ENCODE measurements around the gene TBXA2R.

The TBXA2R gene

GRCh38 chr19:3605361-3605760 is 1.3 kb downstream of the TBXA2R start:
- Histone ChIP-seq H2AFZ (ENCODE audit: low read length) (no peak overlapping the region), H3K79me2 (ENCODE audit: low read length) (no peaks in the 10 kb centered on the region), H3K4me1 (ENCODE audit: low read length) (peaks cover 11% of the 10 kb centered on the region; the same call in 1 of the 2 replicates), H3K9me2 (replicated peaks; ENCODE audit: insufficient read depth, low read length) (no peaks in the 10 kb centered on the region), H3K36me3 (replicated peaks; ENCODE audit: insufficient read depth, low read length) (no peaks in the 10 kb centered on the region), H3K27ac (ENCODE audit: low read length) (no peak overlapping the region), H3K9me3 (replicated peaks; ENCODE audit: insufficient read depth, low read length) (no peaks in the 10 kb centered on the region), H3K27me3 (replicated peaks; ENCODE audit: insufficient read depth, low read length) (peaks cover 29% of the 10 kb centered on the region), H3K4me3 (ENCODE audit: low read length) (no peak overlapping the region), H3F3A (ENCODE audit: insufficient read depth, low read length) (peaks cover 6% of the 10 kb centered on the region; the same call in 1 of the 2 replicates), H4K20me1 (ENCODE audit: insufficient read depth, low read length) (no peaks in the 10 kb centered on the region), H3K9ac (ENCODE audit: low read length) (no peak overlapping the region), H3K4me2 (ENCODE audit: low read depth, low read length) (no peak overlapping the region)
- no peak for TF ChIP-seq EZH2 (optimal IDR thresholded peaks at IDR 0.05; ENCODE audit: low read depth, low read length)
- no peak for TF ChIP-seq EZH2phosphoT487 (IDR thresholded peaks at IDR 0.05; ENCODE audit: low read length)
- TF ChIP-seq CTCF (IDR thresholded peaks at IDR 0.05; ENCODE audit: low read length), result no peak
- DNase-seq, result no peak

GRCh38 chr19:3604987-3605343 is 1.7 kb downstream of the TBXA2R start:
- TF ChIP-seq EZH2phosphoT487 (IDR thresholded peaks at IDR 0.05; ENCODE audit: low read length) (no peak), EZH2 (optimal IDR thresholded peaks at IDR 0.05; ENCODE audit: low read depth, low read length) (no peak), CTCF (IDR thresholded peaks at IDR 0.05; ENCODE audit: low read length) (no peak)
- H3K9ac ChIP-seq (ENCODE audit: low read length), result no peak overlapping the region
- peaks cover 11% of the 10 kb centered on the region; the same call in 1 of the 2 replicates for H3K4me1 ChIP-seq (ENCODE audit: low read length)
- H3K36me3 ChIP-seq (replicated peaks; ENCODE audit: insufficient read depth, low read length), result no peaks in the 10 kb centered on the region
- no peak for DNase-seq
- H4K20me1 ChIP-seq (ENCODE audit: insufficient read depth, low read length), result no peaks in the 10 kb centered on the region
- no peaks in the 10 kb centered on the region for H3K9me3 ChIP-seq (replicated peaks; ENCODE audit: insufficient read depth, low read length)
- H3K9me2 ChIP-seq (replicated peaks; ENCODE audit: insufficient read depth, low read length), result no peaks in the 10 kb centered on the region
- H3K4me3 ChIP-seq (ENCODE audit: low read length), result no peak overlapping the region
- H3K79me2 ChIP-seq (ENCODE audit: low read length), result no peaks in the 10 kb centered on the region
- H3K27ac ChIP-seq (ENCODE audit: low read length), result no peak overlapping the region
- H2AFZ ChIP-seq (ENCODE audit: low read length), result no peak overlapping the region
- H3K4me2 ChIP-seq (ENCODE audit: low read depth, low read length), result no peak overlapping the region
- peaks cover 6% of the 10 kb centered on the region; the same call in 1 of the 2 replicates for H3F3A ChIP-seq (ENCODE audit: insufficient read depth, low read length)
- H3K27me3 ChIP-seq (replicated peaks; ENCODE audit: insufficient read depth, low read length), result peaks cover 29% of the 10 kb centered on the region

- no peaks in the 10 kb centered on the region for H3K9me3 ChIP-seq (replicated peaks; ENCODE audit: insufficient read depth, low read length)
- H3K27ac ChIP-seq (ENCODE audit: low read length), result no peak overlapping the region
- H3K36me3 ChIP-seq (replicated peaks; ENCODE audit: insufficient read depth, low read length), result no peaks in the 10 kb centered on the region
- TF ChIP-seq CTCF (IDR thresholded peaks at IDR 0.05; ENCODE audit: low read length), result no peak
- no peak for TF ChIP-seq EZH2phosphoT487 (IDR thresholded peaks at IDR 0.05; ENCODE audit: low read length)
- no peak for TF ChIP-seq EZH2 (optimal IDR thresholded peaks at IDR 0.05; ENCODE audit: low read depth, low read length)
- peaks cover 11% of the 10 kb centered on the region; the same call in 1 of the 2 replicates for H3K4me1 ChIP-seq (ENCODE audit: low read length)
- H3F3A ChIP-seq (ENCODE audit: insufficient read depth, low read length), result peaks cover 6% of the 10 kb centered on the region; the same call in 1 of the 2 replicates
- no peak overlapping the region for H3K4me2 ChIP-seq (ENCODE audit: low read depth, low read length)
- no peak for DNase-seq
- no peaks in the 10 kb centered on the region for H3K9me2 ChIP-seq (replicated peaks; ENCODE audit: insufficient read depth, low read length)
- peaks cover 29% of the 10 kb centered on the region for H3K27me3 ChIP-seq (replicated peaks; ENCODE audit: insufficient read depth, low read length)
- no peaks in the 10 kb centered on the region for H3K79me2 ChIP-seq (ENCODE audit: low read length)
- H3K9ac ChIP-seq (ENCODE audit: low read length), result no peak overlapping the region
- H4K20me1 ChIP-seq (ENCODE audit: insufficient read depth, low read length), result no peaks in the 10 kb centered on the region
- no peak overlapping the region for H2AFZ ChIP-seq (ENCODE audit: low read length)
- no peak overlapping the region for H3K4me3 ChIP-seq (ENCODE audit: low read length)
Measured at GRCh38 chr19:3604227-3604986, 2.3 kb downstream of the TBXA2R start.
